PC-9 (cell line): ENCODE data around the gene ARHGAP26. TPM values are rescaled to one million over a fixed set of nuclear protein-coding genes. Genes with fewer than 3 reads are reported as not detected.

ENCODE experiments used
- BruUV-seq: library from RNA; stranded (reverse); fragments of 400-500 nt; replicated peaks from 2 replicates; lab custom pipeline; 2021; lab: Mats Ljungman, UMichigan
- CTCF ChIA-PET: fragments of 300-600 bp; sonication (Branson Sonifier 250); formaldehyde crosslinking; loops from one replicate; lab custom pipeline; 2022; ENCODE audit warnings: antibody characterized with exemption; lab: Charles Lee
- POLR2A ChIA-PET: fragments of 300-600 bp; sonication (Branson Sonifier 250); formaldehyde crosslinking; loops from one replicate; lab custom pipeline; 2022; ENCODE audit warnings: antibody characterized with exemption; ENCODE audit not compliant: unreplicated experiment; lab: Charles Lee
- DNase-seq, 2 experiments: peaks; one replicate each; pipeline versions ENCODE4 v3.0.0 to v3.0.0-alpha.2; 2015 to 2022; ENCODE audit warnings: mixed read lengths in 1 of 2
- H2AFZ ChIP-seq: fragments of 200-600 bp; sonication (generic); 2 replicates; pipeline ENCODE4 v1.8.1; 2017; ENCODE audit warnings: antibody characterized with exemption
- H3F3A ChIP-seq: fragments of 200-600 bp; sonication (generic); 2 replicates; pipeline ENCODE4 v1.8.1; 2017; ENCODE audit warnings: antibody characterized with exemption, mild to moderate bottlenecking, low read depth; ENCODE audit not compliant: insufficient read depth
- H3K27ac ChIP-seq: fragments of 200-600 bp; sonication (generic); 2 replicates; pipeline ENCODE4 v1.6.1; 2016; ENCODE audit warnings: mixed run types
- H3K27me3 ChIP-seq: fragments of 200-600 bp; sonication (generic); 2 replicates; pipeline ENCODE4 v1.6.1; 2016; ENCODE audit warnings: low read depth, mixed run types; ENCODE audit not compliant: insufficient read depth
- H3K36me3 ChIP-seq: fragments of 200-600 bp; sonication (generic); 2 replicates; pipeline ENCODE4 v1.6.1; 2016; ENCODE audit warnings: low read depth, mixed run types
- H3K4me1 ChIP-seq: fragments of 200-600 bp; sonication (generic); replicated peaks from 2 replicates; pipeline ENCODE4 v1.6.1; 2016; ENCODE audit warnings: mixed run types; ENCODE audit not compliant: insufficient read depth
- H3K4me2 ChIP-seq: fragments of 200-600 bp; sonication (generic); 2 replicates; pipeline ENCODE4 v1.6.1; 2017; ENCODE audit warnings: mixed run types
- H3K4me3 ChIP-seq: fragments of 200-600 bp; sonication (generic); 2 replicates; pipeline ENCODE4 v1.6.1; 2016; ENCODE audit warnings: mixed run types
- H3K79me2 ChIP-seq: fragments of 200-600 bp; sonication (generic); 2 replicates; pipeline ENCODE4 v1.6.1; 2017; ENCODE audit warnings: low read depth, mixed run types
- H3K9me2 ChIP-seq: fragments of 200-600 bp; sonication (generic); 2 replicates; pipeline ENCODE4 v1.8.1; 2017; ENCODE audit warnings: mild to moderate bottlenecking; ENCODE audit not compliant: insufficient read depth
- H3K9me3 ChIP-seq: fragments of 200-600 bp; sonication (generic); 2 replicates; pipeline ENCODE4 v1.8.1; 2016; ENCODE audit warnings: low read depth; ENCODE audit not compliant: insufficient read depth
- H4K20me1 ChIP-seq: fragments of 200-600 bp; sonication (generic); 2 replicates; pipeline ENCODE4 v1.8.1; 2017; ENCODE audit not compliant: insufficient read depth
- CTCF ChIP-seq: fragments of 200-600 bp; sonication (generic); conservative IDR thresholded peaks from 2 replicates; pipeline ENCODE4 v1.6.1; 2017; ENCODE audit warnings: mixed run types, antibody characterized with exemption, mild to moderate bottlenecking, moderate library complexity
- EZH2 ChIP-seq: fragments of 200-600 bp; sonication (generic); IDR thresholded peaks from 2 replicates; pipeline ENCODE4 v1.8.0; 2017; ENCODE audit warnings: antibody characterized with exemption, low read depth
- intact Hi-C: fragments of 100-400 bp; cut with micrococcal nuclease; formaldehyde crosslinking; loops from one replicate; pipeline ENCODE4 v1.10.0; 2022; ENCODE audit not compliant: unreplicated experiment
- total RNA-seq: library from RNA; stranded (reverse); gene quantifications from 2 replicates; pipeline ENCODE4 v1.2.3, GENCODE V29; 2021

Gene ARHGAP26
- total RNA-seq, 1 experiment from 2014 or later = 29.7 TPM

GRCh38 chr5:143138839-143139238 is 368.7 kb downstream of the ARHGAP26 start:
- intact Hi-C loops = no loop called here
- no peaks in the 10 kb centered on the region for H4K20me1 ChIP-seq
- H3K4me2 ChIP-seq = no peak overlapping the region
- H3K27ac ChIP-seq = no peak overlapping the region
- no peak overlapping the region for H3K4me3 ChIP-seq
- TF ChIP-seq EZH2 (no peak), CTCF (no peak)
- ChIA-PET CTCF (interaction anchor here (0.7 kb wide), 1 partner anchor 11 kb away, joined by 14 read pairs; no protein-coding TSS in a partner anchor), POLR2A (no interaction called here)
- no peak for DNase-seq
- no TSS peak for BruUV-seq
- peaks cover 5% of the 10 kb centered on the region; the same call in 1 of the 2 replicates for H3F3A ChIP-seq
- H3K4me1 ChIP-seq = 0 out of 2 replicates have a peak, but pooled peaks cover 3% of the 10 kb centered on the region
- H3K36me3 ChIP-seq = no peaks in the 10 kb centered on the region
- no peaks in the 10 kb centered on the region for H3K9me2 ChIP-seq
- H3K27me3 ChIP-seq = no peaks in the 10 kb centered on the region
- H2AFZ ChIP-seq = no peak overlapping the region
- H3K9me3 ChIP-seq = no peaks in the 10 kb centered on the region
- H3K79me2 ChIP-seq = no peaks in the 10 kb centered on the region

GRCh38 chr5:143139585-143139984 is 369.4 kb downstream of the ARHGAP26 start:
- Histone ChIP-seq H4K20me1 (no peaks in the 10 kb centered on the region), H2AFZ (no peak overlapping the region), H3F3A (peaks cover 5% of the 10 kb centered on the region; the same call in 1 of the 2 replicates), H3K4me3 (no peak overlapping the region), H3K27ac (no peak overlapping the region), H3K79me2 (no peaks in the 10 kb centered on the region), H3K9me3 (no peaks in the 10 kb centered on the region), H3K4me2 (no peak overlapping the region), H3K36me3 (no peaks in the 10 kb centered on the region), H3K9me2 (no peaks in the 10 kb centered on the region), H3K27me3 (no peaks in the 10 kb centered on the region), H3K4me1 (0 out of 2 replicates have a peak, but pooled peaks cover 3% of the 10 kb centered on the region)
- no peak for DNase-seq
- no peak for TF ChIP-seq CTCF
- TF ChIP-seq EZH2 = no peak
- CTCF ChIA-PET = interaction anchor here (0.6 kb wide), 1 partner anchor 98 kb away, joined by 7 read pairs; no protein-coding TSS in a partner anchor
- intact Hi-C loops = no loop called here
- BruUV-seq = no TSS peak
- POLR2A ChIA-PET = no interaction called here

GRCh38 chr5:143140492-143141203 is 370.5 kb downstream of the ARHGAP26 start:
- TF ChIP-seq EZH2 (no peak), CTCF (no peak)
- DNase-seq = no peak
- Histone ChIP-seq H3K4me1 (0 out of 2 replicates have a peak, but pooled peaks cover 3% of the 10 kb centered on the region), H3K9me2 (no peaks in the 10 kb centered on the region), H2AFZ (no peak overlapping the region), H3K27me3 (no peaks in the 10 kb centered on the region), H3K36me3 (no peaks in the 10 kb centered on the region), H3K4me2 (no peak overlapping the region), H3K4me3 (no peak overlapping the region), H3F3A (peaks cover 5% of the 10 kb centered on the region; the same call in 1 of the 2 replicates), H3K79me2 (no peaks in the 10 kb centered on the region), H3K9me3 (no peaks in the 10 kb centered on the region), H4K20me1 (no peaks in the 10 kb centered on the region), H3K27ac (no peak overlapping the region)
- ChIA-PET POLR2A (no interaction called here), CTCF (no interaction called here)
- intact Hi-C loops = no loop called here
- BruUV-seq = no TSS peak
